LNCAP (cell line): ENCODE data around the gene TTC9.

Experiments
- CTCF ChIP-seq: fragments of 450-650 bp; IDR thresholded peaks from 2 replicates; pipeline ENCODE4 v1.5.1; 2017; ENCODE audit warnings: mild to moderate bottlenecking

Gene TTC9

GRCh38 chr14:70670992-70671651, 29.4 kb downstream of the TTC9 start:
- no peak for TF ChIP-seq CTCF

- no peak for TF ChIP-seq CTCF
Measured at GRCh38 chr14:70671652-70672644, 30.2 kb downstream of the TTC9 start.

- no peak for TF ChIP-seq CTCF
Measured at GRCh38 chr14:70677341-70677740, 35.6 kb downstream of the TTC9 start.

- TF ChIP-seq CTCF, result no peak
Measured at GRCh38 chr14:70680748-70681147, 39.0 kb downstream of the TTC9 start.

GRCh38 chr14:70683983-70684382, 42.3 kb downstream of the TTC9 start:
- no peak for TF ChIP-seq CTCF

GRCh38 chr14:70685474-70686197, 43.9 kb downstream of the TTC9 start:
- no peak for TF ChIP-seq CTCF

- no peak for TF ChIP-seq CTCF
Measured at GRCh38 chr14:70692210-70692609, 50.5 kb downstream of the TTC9 start.
